Small intestine (tissue), 7 donors: ENCODE measurements around the gene MUC20. TPM values are rescaled to one million over a fixed set of nuclear protein-coding genes. Genes with fewer than 3 reads are reported as not detected.
A peak's percentile ranks its signal among the peaks of the same experiment; 100 is the strongest.

Source experiments
- DNase-seq, 2 donors: peaks; one replicate each; pipeline versions ENCODE4 v3.0.0 to v3.0.0-alpha.2; 2013
- FAIRE-seq: peaks from 2 replicates; lab custom pipeline; 2012; peaks lifted over from hg19 to GRCh38; lab: Jason Lieb, UNC
- H3K27ac ChIP-seq, 3 donors: one replicate each; pipeline ENCODE4 v1.5.1; 2013; ENCODE audit warnings: low read length in 2 of 3, mild to moderate bottlenecking in 2 of 3, control low read depth in 1 of 3, inconsistent platforms in 1 of 3, low read depth in 1 of 3, moderate library complexity in 1 of 3
- H3K27me3 ChIP-seq, 3 donors: one replicate each; pipeline ENCODE4 v1.6.1; 2013; ENCODE audit warnings: low read length in 3 of 3, inconsistent platforms in 1 of 3; ENCODE audit not compliant: control insufficient read depth in 3 of 3, insufficient read depth in 3 of 3
- H3K36me3 ChIP-seq, 3 donors: one replicate each; pipeline ENCODE4 v1.6.1; 2013; ENCODE audit warnings: low read length in 3 of 3, inconsistent platforms in 1 of 3, low read depth in 1 of 3, mild to moderate bottlenecking in 1 of 3, moderate library complexity in 1 of 3; ENCODE audit not compliant: control insufficient read depth in 3 of 3, insufficient read depth in 2 of 3
- H3K4me1 ChIP-seq, 3 donors: one replicate each; pipeline ENCODE4 v1.6.1; 2013; ENCODE audit warnings: low read length in 2 of 3, inconsistent platforms in 1 of 3, low read depth in 1 of 3, mild to moderate bottlenecking in 1 of 3, moderate library complexity in 1 of 3; ENCODE audit not compliant: control insufficient read depth in 3 of 3, insufficient read depth in 2 of 3
- H3K4me3 ChIP-seq, 3 donors: one replicate each; pipeline ENCODE4 v1.5.1; 2013; ENCODE audit warnings: low read length in 3 of 3, control low read depth in 1 of 3, inconsistent platforms in 1 of 3, low read depth in 1 of 3, mild to moderate bottlenecking in 1 of 3, moderate library complexity in 1 of 3
- H3K9me3 ChIP-seq, 2 donors: one replicate each; pipeline ENCODE4 v1.6.1; 2013; ENCODE audit warnings: low read depth in 1 of 2, low read length in 1 of 2; ENCODE audit not compliant: control insufficient read depth in 2 of 2, insufficient read depth in 1 of 2
- WGBS, 3 donors: extraction: QIAGEN DNeasy Blood & Tissue Kit; methylation state at CpG; one replicate each; pipeline ENCODE4 v1.1.7; 2013; 5-methylcytosine and 5-hydroxymethylcytosine counted together
- polyA plus RNA-seq, 4 donors: library from polyadenylated mRNA; stranded (reverse) in 3 of 4; unstranded in 1 of 4; fragments of 200-250 nt in 3 of 4; fragments of 120-200 nt in 1 of 4; gene quantifications; one replicate each; pipeline versions ENCODE4 v1.2.1 to v1.2.3, GENCODE V29; 2013
- donor health status: healthy with polysubstance abuse.
- donor health status: control.
- donor health status: control.
- donor health status: Bipolar disorder and iron deficiency.
- donor health status: healthy.

MUC20 gene
- polyA plus RNA-seq, 4 donors: 16.8 to 54.6 (median 22.3) TPM

DNA sequence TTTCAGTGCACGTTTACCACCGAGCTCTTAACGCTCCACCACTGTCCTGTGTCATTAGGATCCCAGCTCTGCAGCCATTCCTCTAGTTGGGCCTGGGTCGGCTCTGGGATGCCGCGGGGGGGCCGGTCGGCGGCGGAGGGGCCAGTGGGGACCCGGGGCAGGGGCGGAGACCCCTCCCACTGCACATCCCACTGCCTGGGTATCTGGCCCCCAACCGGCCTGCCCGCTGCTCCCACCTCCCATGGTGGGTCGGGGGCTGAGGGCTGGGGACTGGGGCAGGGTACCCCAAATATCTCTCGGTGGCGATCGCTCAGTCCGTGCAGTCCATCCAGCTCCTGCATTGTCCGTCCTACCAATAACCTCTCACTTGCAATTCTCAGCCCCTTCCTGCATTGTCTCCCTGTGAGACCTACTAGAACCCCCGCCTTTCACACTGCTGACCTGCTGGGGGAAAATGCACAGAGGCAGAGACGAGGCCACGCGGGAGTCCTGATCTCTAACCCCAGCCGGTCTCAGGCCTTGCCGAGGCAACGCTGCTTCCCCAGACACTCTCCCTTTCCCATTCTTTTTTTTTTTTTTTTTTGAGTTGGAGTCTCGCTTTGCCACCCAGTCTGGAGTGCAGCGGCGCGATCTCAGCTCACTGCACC is 24.0 kb upstream of the MUC20 start:
- DNase-seq (peak in 1 of 2 donors; percentile 16), FAIRE-seq (no peak)
- Histone ChIP-seq H3K27me3 (no peaks in the 10 kb centered on the region), H3K36me3 (peaks cover 3 to 51% (median 27%) of the 10 kb centered on the region in 3 donors), H3K4me1 (no peaks in the 10 kb centered on the region), H3K4me3 (no peak overlapping the region), H3K9me3 (no peaks in the 10 kb centered on the region), H3K27ac (no peak overlapping the region)
- WGBS, 3 donors: 91 to 93% (median 91%) methylated on average over 31 of the region's 31 CpGs

DNA sequence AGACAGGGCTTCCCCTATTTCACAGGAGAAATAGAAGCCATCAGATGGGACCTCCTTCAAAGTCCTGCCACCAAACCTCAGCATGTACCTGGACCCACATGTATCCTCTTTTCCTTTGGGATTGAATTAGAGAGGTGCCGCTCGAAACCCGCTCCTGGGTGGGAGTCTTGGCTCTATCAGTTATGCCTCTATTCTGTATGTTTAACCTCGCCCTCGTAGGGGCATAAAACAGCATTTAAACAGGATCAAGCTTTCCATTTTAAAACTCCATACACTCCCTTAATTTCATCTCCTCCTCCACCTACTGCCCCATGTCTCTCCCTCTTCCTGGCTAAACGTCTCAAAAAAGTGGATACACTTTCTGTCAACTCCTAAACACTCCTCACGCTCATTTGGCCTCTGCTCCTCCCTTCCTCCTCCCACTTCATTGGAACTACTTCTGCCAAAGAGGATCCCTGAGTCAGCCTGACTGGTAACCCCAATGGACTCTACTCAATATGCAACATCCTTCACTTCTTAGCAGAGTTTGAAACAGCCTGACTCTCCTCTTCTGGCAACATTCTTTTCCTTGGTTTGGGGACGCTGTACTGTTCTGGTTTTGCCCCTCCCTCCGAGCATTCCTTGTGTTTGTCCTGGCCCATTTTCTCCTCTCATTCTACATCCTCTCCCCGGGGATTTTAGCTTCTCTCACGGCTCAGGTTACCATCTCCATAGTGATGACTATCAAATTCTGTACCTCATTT is 23.0 kb upstream of the MUC20 start:
- DNase-seq: peak in 1 of 2 donors; percentile 31
- no peaks in the 10 kb centered on the region for H3K4me1 ChIP-seq
- no peak overlapping the region for H3K27ac ChIP-seq
- 71 to 80% (median 80%) methylated on average over 11 of the region's 11 CpGs for WGBS, 3 donors
- H3K9me3 ChIP-seq: no peaks in the 10 kb centered on the region
- FAIRE-seq: no peak
- H3K27me3 ChIP-seq: no peaks in the 10 kb centered on the region
- H3K36me3 ChIP-seq: peaks cover 3 to 42% (median 19%) of the 10 kb centered on the region in 3 donors
- H3K4me3 ChIP-seq: no peak overlapping the region

DNA sequence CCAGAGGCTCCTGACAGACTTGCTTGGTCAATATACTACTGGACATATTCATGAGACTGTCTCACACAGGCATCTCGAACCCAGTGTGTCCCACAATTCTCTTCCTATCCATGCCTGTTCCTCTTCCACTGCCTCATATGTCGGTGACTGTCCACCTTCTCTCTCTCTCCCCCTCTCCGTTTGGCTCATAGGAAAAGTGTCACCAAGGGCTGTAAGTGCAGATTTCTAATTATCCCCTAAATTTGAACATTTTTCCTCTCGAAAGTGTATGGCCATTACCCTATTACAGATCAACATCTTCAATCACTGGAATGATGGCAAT is 22.5 kb upstream of the MUC20 start:
- Histone ChIP-seq H3K4me1 (no peaks in the 10 kb centered on the region), H3K27me3 (no peaks in the 10 kb centered on the region), H3K27ac (no peak overlapping the region), H3K36me3 (peaks cover 3 to 37% (median 18%) of the 10 kb centered on the region in 3 donors), H3K9me3 (no peaks in the 10 kb centered on the region), H3K4me3 (no peak overlapping the region)
- FAIRE-seq: no peak
- DNase-seq: peak in 1 of 2 donors; percentile 22
- 90 to 96% (median 95%) methylated on average over 4 of the region's 4 CpGs for WGBS, 3 donors

GRCh38 chr3:195698647-195699387 is 22.0 kb upstream of the MUC20 start:
- Histone ChIP-seq H3K36me3 (peaks cover 3 to 31% (median 14%) of the 10 kb centered on the region in 3 donors), H3K27me3 (no peaks in the 10 kb centered on the region), H3K9me3 (no peaks in the 10 kb centered on the region), H3K4me3 (no peak overlapping the region), H3K27ac (no peak overlapping the region), H3K4me1 (no peaks in the 10 kb centered on the region)
- no peak for FAIRE-seq
- peak in 1 of 2 donors; percentile 41 for DNase-seq
- 73 to 79% (median 78%) methylated on average over 5 of the region's 5 CpGs for WGBS, 3 donors

GRCh38 chr3:195699388-195699771 is 21.4 kb upstream of the MUC20 start:
- Histone ChIP-seq H3K4me3 (no peak overlapping the region), H3K4me1 (no peaks in the 10 kb centered on the region), H3K27me3 (no peaks in the 10 kb centered on the region), H3K27ac (no peak overlapping the region), H3K9me3 (no peaks in the 10 kb centered on the region), H3K36me3 (peaks cover under 1 to 26% (median 9%) of the 10 kb centered on the region in 3 donors)
- FAIRE-seq (no peak), DNase-seq (peak in 1 of 2 donors; percentile 39)
- WGBS, 3 donors: 93 to 96% (median 95%) methylated on average over 2 of the region's 2 CpGs

DNA sequence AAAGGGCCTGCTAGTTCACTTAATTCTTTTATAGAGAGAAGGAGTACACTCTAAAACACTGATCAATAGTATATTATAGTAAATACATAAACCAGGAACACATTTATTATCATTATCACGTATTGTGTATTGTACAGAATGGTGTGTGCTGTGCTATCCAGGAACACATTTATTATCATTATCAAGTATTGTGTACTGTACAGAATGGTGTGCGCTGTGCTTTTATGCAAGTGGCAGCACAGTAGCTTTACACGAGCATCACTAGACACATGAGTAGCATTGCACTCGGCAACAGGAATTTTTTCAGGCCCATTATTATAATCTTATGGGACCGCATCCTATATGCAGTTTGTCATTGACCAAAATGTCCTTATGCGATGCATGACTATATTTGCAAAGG is 20.9 kb upstream of the MUC20 start:
- Histone ChIP-seq H3K4me1 (no peaks in the 10 kb centered on the region), H3K9me3 (no peaks in the 10 kb centered on the region), H3K27ac (no peak overlapping the region), H3K36me3 (peaks cover 0 to 24% (median 7%) of the 10 kb centered on the region in 3 donors), H3K4me3 (no peak overlapping the region), H3K27me3 (no peaks in the 10 kb centered on the region)
- FAIRE-seq (no peak), DNase-seq (peak in 1 of 2 donors; percentile 54)
- WGBS, 3 donors: 68 to 84% (median 84%) methylated on average over 6 of the region's 6 CpGs

- Histone ChIP-seq H3K4me3 (no peak overlapping the region), H3K9me3 (no peaks in the 10 kb centered on the region), H3K36me3 (peaks cover 0 to 26% (median 7%) of the 10 kb centered on the region in 3 donors), H3K4me1 (no peaks in the 10 kb centered on the region), H3K27ac (no peak overlapping the region), H3K27me3 (no peaks in the 10 kb centered on the region)
- DNase-seq (peak in 1 of 2 donors; percentile 20), FAIRE-seq (no peak)
- WGBS, 3 donors: 85 to 92% (median 87%) methylated on average over 5 of the region's 5 CpGs
Observed at GRCh38 chr3:195700319-195700718, 20.5 kb upstream of the MUC20 start.
